ENCODE data around the gene C14orf93. TPM values are rescaled to one million over a fixed set of nuclear protein-coding genes. Genes with fewer than 3 reads are reported as not detected.
"Not testable (repeated sequence)": the region's sequence is repeated elsewhere in the genome, so short reads cannot be mapped to it uniquely, and the experiment has no call there.

The C14orf93 gene
- total and polyA plus RNA-seq, 8 donors, result 5.0 to 29.1 (median 8.6) TPM; not detected in 1

- DNase-seq, result no peak
- Histone ChIP-seq H3K27ac (no peak overlapping the region), H3K4me1 (no peaks in the 10 kb centered on the region), H3K27me3 (no peaks in the 10 kb centered on the region), H3K36me3 (peaks cover 0 to 7% (median 0%) of the 10 kb centered on the region in 4 donors), H3K4me3 (no peak overlapping the region), H3K9me3 (no peaks in the 10 kb centered on the region)
- no peak for TF ChIP-seq POLR2AphosphoS5 (IDR thresholded peaks at IDR 0.05)
- no peak for TF ChIP-seq POLR2A (IDR thresholded peaks at IDR 0.05)
- no peak for TF ChIP-seq EP300 (IDR thresholded peaks at IDR 0.05)
- no peak for TF ChIP-seq CTCF (IDR thresholded peaks at IDR 0.05)
- intact Hi-C loops (cut with DNase I; ENCODE audit: low total_unique reads), result no loop called here
Observed at GRCh38 chr14:23018107-23018506, 8.2 kb upstream of the C14orf93 start.

- TF ChIP-seq CTCF (IDR thresholded peaks at IDR 0.05), result no peak
- Histone ChIP-seq H3K9me3 (no peaks in the 10 kb centered on the region), H3K27ac (no peak overlapping the region), H3K4me3 (no peak overlapping the region), H3K4me1 (no peaks in the 10 kb centered on the region), H3K36me3 (no peaks in the 10 kb centered on the region), H3K27me3 (no peaks in the 10 kb centered on the region)
- 72 to 87% (median 79%) methylated on average over 5 of the region's 5 CpGs for WGBS, 5 donors
- DNase-seq, result no peak
- intact Hi-C loops (cut with DNase I; ENCODE audit: low total_unique reads), result no loop called here
Observed at GRCh38 chr14:23017091-23017490, 7.1 kb upstream of the C14orf93 start.

- 77 to 90% (median 81%) methylated on average over 4 of the region's 4 CpGs for WGBS, 5 donors
- intact Hi-C loops (cut with DNase I; ENCODE audit: low total_unique reads), result no loop called here
Observed at GRCh38 chr14:23015618-23016017, 5.7 kb upstream of the C14orf93 start.

GRCh38 chr14:23013749-23014054 lies 3.8 kb upstream of the C14orf93 start:
- WGBS, 5 donors, result 83 to 91% (median 86%) methylated on average over 5 of the region's 5 CpGs

More at GRCh38 chr14:23015618-23016017, 5.7 kb upstream of the C14orf93 start:
- Histone ChIP-seq H3K27ac (no peak overlapping the region), H3K27me3 (no peaks in the 10 kb centered on the region), H3K9me3 (no peaks in the 10 kb centered on the region), H3K4me3 (no peak overlapping the region), H3K4me1 (peaks cover 0 to 1% (median 0%) of the 10 kb centered on the region in 4 donors), H3K36me3 (no peaks in the 10 kb centered on the region)
- no peak for DNase-seq
- TF ChIP-seq EP300 (IDR thresholded peaks at IDR 0.05) (no peak), POLR2AphosphoS5 (IDR thresholded peaks at IDR 0.05) (no peak), POLR2A (IDR thresholded peaks at IDR 0.05) (no peak), CTCF (IDR thresholded peaks at IDR 0.05) (no peak)

GRCh38 chr14:23013054-23013748 lies 3.3 kb upstream of the C14orf93 start:
- Histone ChIP-seq H3K4me1 (peaks cover 4 to 17% (median 10%) of the 10 kb centered on the region in 4 donors), H3K27me3 (no peaks in the 10 kb centered on the region), H3K9me3 (no peaks in the 10 kb centered on the region), H3K4me3 (no peak overlapping the region), H3K27ac (no peak overlapping the region), H3K36me3 (no peaks in the 10 kb centered on the region)
- intact Hi-C loops (cut with DNase I; ENCODE audit: low total_unique reads), result no loop called here
- 45 to 69% (median 55%) methylated on average over 6 of the region's 6 CpGs for WGBS, 5 donors
- DNase-seq, result peak in 1 of 2 donors; percentile 47
- no peak for TF ChIP-seq POLR2AphosphoS5 (IDR thresholded peaks at IDR 0.05)
- TF ChIP-seq CTCF (IDR thresholded peaks at IDR 0.05), result no peak
- no peak for TF ChIP-seq POLR2A (IDR thresholded peaks at IDR 0.05)
- no peak for TF ChIP-seq EP300 (IDR thresholded peaks at IDR 0.05)

More at GRCh38 chr14:23013749-23014054, 3.8 kb upstream of the C14orf93 start:
- H3K27ac ChIP-seq; intact Hi-C loops (cut with DNase I; ENCODE audit: low total_unique reads); H3K4me3 ChIP-seq; H3K9me3 ChIP-seq; H3K27me3 ChIP-seq; H3K36me3 ChIP-seq; DNase-seq: not testable (repeated sequence)
- peaks cover 3 to 16% (median 7%) of the 10 kb centered on the region in 4 donors for H3K4me1 ChIP-seq
